PC-3 (cell line): Measurements from ENCODE around the gene FOXP1. TPM values are rescaled to one million over a fixed set of nuclear protein-coding genes. Genes with fewer than 3 reads are reported as not detected.

Experiments
- ATAC-seq: fragments of 200-7000 bp; cut with Tn5 transposase; 2 replicates; pipeline ENCODE4 v1.9.1; 2020; ENCODE audit warnings: mild to moderate bottlenecking, moderate library complexity
- BruUV-seq: library from RNA; stranded (reverse); fragments of 400-500 nt; replicated peaks from 2 replicates; lab custom pipeline; 2021; lab: Mats Ljungman, UMichigan
- CTCF ChIA-PET: fragments of 300-600 bp; sonication (Branson Sonifier 250); formaldehyde crosslinking; loops from one replicate; lab custom pipeline; 2022; ENCODE audit warnings: antibody characterized with exemption; lab: Charles Lee
- POLR2A ChIA-PET: fragments of 300-600 bp; sonication (Branson Sonifier 250); formaldehyde crosslinking; loops from one replicate; lab custom pipeline; 2022; ENCODE audit warnings: antibody characterized with exemption; ENCODE audit not compliant: unreplicated experiment; lab: Charles Lee
- DNase-seq: peaks from one replicate; pipeline ENCODE4 v3.0.0-alpha.2; 2015
- H2AFZ ChIP-seq: fragments of 300-600 bp; sonication (generic); 2 replicates; pipeline ENCODE4 v1.6.0; 2016; ENCODE audit warnings: antibody characterized with exemption, low read length
- H3F3A ChIP-seq: fragments of 300-600 bp; sonication (generic); one replicate; pipeline ENCODE4 v1.6.0; 2017; ENCODE audit warnings: antibody characterized with exemption, low read length, control low read depth, mild to moderate bottlenecking; ENCODE audit not compliant: unreplicated experiment
- H3K27ac ChIP-seq: fragments of 300-600 bp; sonication (generic); 2 replicates; pipeline ENCODE4 v1.5.1; 2016; ENCODE audit warnings: mild to moderate bottlenecking, low read length
- H3K27me3 ChIP-seq: fragments of 300-600 bp; sonication (generic); 2 replicates; pipeline ENCODE4 v1.6.1; 2016; ENCODE audit warnings: low read length, mixed read lengths
- H3K36me3 ChIP-seq: fragments of 300-600 bp; sonication (generic); 2 replicates; pipeline ENCODE4 v1.6.1; 2016; ENCODE audit warnings: low read depth, mixed run types, low read length, mixed read lengths
- H3K4me1 ChIP-seq: fragments of 300-600 bp; sonication (generic); 2 replicates; pipeline ENCODE4 v1.5.1; 2016; ENCODE audit warnings: low read length; ENCODE audit not compliant: insufficient read depth
- H3K4me2 ChIP-seq: fragments of 300-600 bp; sonication (generic); 2 replicates; pipeline ENCODE4 v1.6.0; 2016; ENCODE audit warnings: low read length
- H3K4me3 ChIP-seq: fragments of 300-600 bp; sonication (generic); 2 replicates; pipeline ENCODE4 v1.5.1; 2016; ENCODE audit warnings: mild to moderate bottlenecking, low read length, mixed read lengths
- H3K79me2 ChIP-seq: fragments of 300-600 bp; sonication (generic); 2 replicates; pipeline ENCODE4 v1.6.1; 2017; ENCODE audit warnings: low read length, mixed read lengths
- H3K9ac ChIP-seq: fragments of 300-600 bp; sonication (generic); 2 replicates; pipeline ENCODE4 v1.6.0; 2016; ENCODE audit warnings: mild to moderate bottlenecking, low read length
- H3K9me2 ChIP-seq: fragments of 300-600 bp; sonication (generic); replicated peaks from 2 replicates; pipeline ENCODE4 v1.6.1; 2016; ENCODE audit warnings: mixed run types, low read length, mixed read lengths
- H3K9me3 ChIP-seq: fragments of 300-600 bp; sonication (generic); 2 replicates; pipeline ENCODE4 v1.6.1; 2016; ENCODE audit warnings: low read length, mixed read lengths
- H4K20me1 ChIP-seq: fragments of 300-600 bp; sonication (generic); 2 replicates; pipeline ENCODE4 v1.6.1; 2016; ENCODE audit warnings: low read length, mixed read lengths
- EZH2 ChIP-seq: fragments of 300-600 bp; sonication (generic); IDR thresholded peaks from one replicate; pipeline ENCODE4 v1.6.1; 2017; ENCODE audit warnings: antibody characterized with exemption, mild to moderate bottlenecking, low read length; ENCODE audit not compliant: unreplicated experiment
- EZH2phosphoT487 ChIP-seq: fragments of 300-600 bp; sonication (generic); IDR thresholded peaks from 2 replicates; pipeline ENCODE4 v1.6.1; 2018; ENCODE audit warnings: mild to moderate bottlenecking, antibody characterized with exemption, low read length, borderline replicate concordance
- intact Hi-C: fragments of 100-400 bp; cut with micrococcal nuclease; formaldehyde crosslinking; loops from 2 replicates; pipeline ENCODE4 v1.9.0; 2023
- total RNA-seq: library from RNA; depleted of rRNA; stranded (reverse); fragments of >200 nt; gene quantifications from 2 replicates; pipeline ENCODE4 v1.2.3, GENCODE V29; 2014
- TF ChIP-seq, protein P1 (sequence below): fragments of 300-600 bp; sonication (generic); conservative IDR thresholded peaks from 2 replicates; pipeline ENCODE4 v1.5.1; 2017; ENCODE audit warnings: antibody characterized with exemption, low read depth, mild to moderate bottlenecking, low read length

FOXP1 gene
- total RNA-seq, 1 experiment from 2014 or later = 35.3 TPM

- no peak overlapping the region for H3K4me3 ChIP-seq
- no peaks in the 10 kb centered on the region for H3K27me3 ChIP-seq
- no peak overlapping the region for H3K9ac ChIP-seq
- no peaks in the 10 kb centered on the region for H3K9me2 ChIP-seq
- CTCF ChIA-PET = no interaction called here
- H3K79me2 ChIP-seq = no peaks in the 10 kb centered on the region
- peaks cover 25% of the 10 kb centered on the region for H3K4me1 ChIP-seq
- H4K20me1 ChIP-seq = no peaks in the 10 kb centered on the region
- BruUV-seq = no TSS peak
- H3K27ac ChIP-seq = no peak overlapping the region
- TF ChIP-seq EZH2 (no peak), EZH2phosphoT487 (no peak)
- TF ChIP-seq, protein P1, sequence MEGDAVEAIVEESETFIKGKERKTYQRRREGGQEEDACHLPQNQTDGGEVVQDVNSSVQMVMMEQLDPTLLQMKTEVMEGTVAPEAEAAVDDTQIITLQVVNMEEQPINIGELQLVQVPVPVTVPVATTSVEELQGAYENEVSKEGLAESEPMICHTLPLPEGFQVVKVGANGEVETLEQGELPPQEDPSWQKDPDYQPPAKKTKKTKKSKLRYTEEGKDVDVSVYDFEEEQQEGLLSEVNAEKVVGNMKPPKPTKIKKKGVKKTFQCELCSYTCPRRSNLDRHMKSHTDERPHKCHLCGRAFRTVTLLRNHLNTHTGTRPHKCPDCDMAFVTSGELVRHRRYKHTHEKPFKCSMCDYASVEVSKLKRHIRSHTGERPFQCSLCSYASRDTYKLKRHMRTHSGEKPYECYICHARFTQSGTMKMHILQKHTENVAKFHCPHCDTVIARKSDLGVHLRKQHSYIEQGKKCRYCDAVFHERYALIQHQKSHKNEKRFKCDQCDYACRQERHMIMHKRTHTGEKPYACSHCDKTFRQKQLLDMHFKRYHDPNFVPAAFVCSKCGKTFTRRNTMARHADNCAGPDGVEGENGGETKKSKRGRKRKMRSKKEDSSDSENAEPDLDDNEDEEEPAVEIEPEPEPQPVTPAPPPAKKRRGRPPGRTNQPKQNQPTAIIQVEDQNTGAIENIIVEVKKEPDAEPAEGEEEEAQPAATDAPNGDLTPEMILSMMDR = no peak
- H3K4me2 ChIP-seq = no peak overlapping the region
- no peak overlapping the region for H2AFZ ChIP-seq
- no peaks in the 10 kb centered on the region for H3F3A ChIP-seq
- POLR2A ChIA-PET = no interaction called here
- intact Hi-C loops = no loop called here
- DNase-seq (no peak), ATAC-seq (no peak)
- 0 out of 2 replicates have a peak, but pooled peaks cover 5% of the 10 kb centered on the region for H3K9me3 ChIP-seq
- no peaks in the 10 kb centered on the region; the same call in 1 of the 2 replicates for H3K36me3 ChIP-seq
These were observed 392.5 kb downstream of the FOXP1 start for GRCh38 chr3:71191031-71191482.

GRCh38 chr3:71189480-71189879 lies 394.0 kb downstream of the FOXP1 start:
- ATAC-seq (no peak), DNase-seq (peak; percentile 5)
- CTCF ChIA-PET = interaction anchor here (0.5 to 0.6 kb wide), 2 partner anchors 82 to 183 kb away, joined by 3 read pairs; no protein-coding TSS in a partner anchor
- intact Hi-C loops = no loop called here
- TF ChIP-seq, protein P1 = no peak
- 0 out of 2 replicates have a peak, but pooled peaks cover 5% of the 10 kb centered on the region for H3K9me3 ChIP-seq
- H3K27me3 ChIP-seq = no peaks in the 10 kb centered on the region
- no peaks in the 10 kb centered on the region for H3F3A ChIP-seq
- no peaks in the 10 kb centered on the region for H4K20me1 ChIP-seq
- no peak overlapping the region for H3K27ac ChIP-seq
- H3K4me2 ChIP-seq = no peak overlapping the region
- H3K9me2 ChIP-seq = no peaks in the 10 kb centered on the region
- H3K9ac ChIP-seq = no peak overlapping the region
- H3K4me3 ChIP-seq = no peak overlapping the region
- H2AFZ ChIP-seq = no peak overlapping the region
- no TSS peak for BruUV-seq
- H3K36me3 ChIP-seq = no peaks in the 10 kb centered on the region; the same call in 1 of the 2 replicates
- H3K79me2 ChIP-seq = no peaks in the 10 kb centered on the region
- POLR2A ChIA-PET = no interaction called here
- H3K4me1 ChIP-seq = peaks cover 11% of the 10 kb centered on the region

DNA sequence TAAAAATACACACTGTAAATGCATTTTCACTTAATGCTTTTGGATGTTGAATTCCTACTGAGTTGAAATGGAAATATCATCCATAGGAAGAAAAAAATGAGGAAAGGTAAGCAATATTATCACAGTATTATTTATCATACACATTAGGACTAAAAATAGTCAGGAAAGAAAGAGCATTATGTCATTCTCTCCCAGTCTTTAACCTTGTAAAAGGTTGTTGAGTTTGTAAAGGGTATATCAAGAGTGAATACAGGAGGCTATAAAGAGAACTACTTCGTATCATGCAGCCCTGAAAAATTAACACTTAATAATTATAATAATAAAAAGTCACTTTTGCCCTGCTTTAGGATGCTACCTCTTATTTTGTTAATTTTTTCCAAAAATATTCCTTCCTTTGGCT lies 395.8 kb downstream of the FOXP1 start:
- H3K4me3 ChIP-seq = no peak overlapping the region
- ChIA-PET POLR2A (no interaction called here), CTCF (no interaction called here)
- TF ChIP-seq, protein P1 = no peak
- TF ChIP-seq EZH2 (no peak), EZH2phosphoT487 (no peak)
- BruUV-seq = no TSS peak
- DNase-seq = no peak
- H3K36me3 ChIP-seq = no peaks in the 10 kb centered on the region; the same call in 1 of the 2 replicates
- no peak overlapping the region for H3K27ac ChIP-seq
- no peaks in the 10 kb centered on the region for H3K27me3 ChIP-seq
- no peaks in the 10 kb centered on the region for H3F3A ChIP-seq
- H4K20me1 ChIP-seq = no peaks in the 10 kb centered on the region
- ATAC-seq = no peak
- H3K4me2 ChIP-seq = no peak overlapping the region
- no peak overlapping the region for H3K9ac ChIP-seq
- H2AFZ ChIP-seq = no peak overlapping the region
- no peaks in the 10 kb centered on the region for H3K79me2 ChIP-seq
- no peaks in the 10 kb centered on the region; the same call in 1 of the 2 replicates for H3K4me1 ChIP-seq
- H3K9me2 ChIP-seq = no peaks in the 10 kb centered on the region
- intact Hi-C loops = no loop called here
- 0 out of 2 replicates have a peak, but pooled peaks cover 5% of the 10 kb centered on the region for H3K9me3 ChIP-seq
